ENCODE data around the gene DAD1.

DNA sequence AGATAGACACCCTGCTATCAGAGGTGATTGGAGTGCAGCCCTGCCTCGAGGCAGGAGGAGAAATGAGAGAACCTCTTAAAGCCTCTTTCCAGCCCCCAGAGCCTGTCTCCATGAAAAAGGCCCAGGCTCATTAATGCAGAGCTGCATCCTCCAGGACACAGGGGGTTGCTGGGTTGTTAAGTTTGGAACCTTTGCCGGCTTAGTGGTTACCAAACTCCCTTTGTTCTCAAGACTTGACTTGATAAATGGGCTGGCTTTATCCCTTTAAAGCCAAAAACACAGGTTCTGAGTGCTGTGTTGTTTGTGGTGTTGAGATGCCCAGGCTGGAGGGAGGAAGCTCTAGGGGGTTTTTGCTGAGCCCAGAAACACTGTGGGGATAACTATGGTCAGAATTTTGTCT lies 71.0 kb downstream of the DAD1 start:
- TF ChIP-seq, protein P1, sequence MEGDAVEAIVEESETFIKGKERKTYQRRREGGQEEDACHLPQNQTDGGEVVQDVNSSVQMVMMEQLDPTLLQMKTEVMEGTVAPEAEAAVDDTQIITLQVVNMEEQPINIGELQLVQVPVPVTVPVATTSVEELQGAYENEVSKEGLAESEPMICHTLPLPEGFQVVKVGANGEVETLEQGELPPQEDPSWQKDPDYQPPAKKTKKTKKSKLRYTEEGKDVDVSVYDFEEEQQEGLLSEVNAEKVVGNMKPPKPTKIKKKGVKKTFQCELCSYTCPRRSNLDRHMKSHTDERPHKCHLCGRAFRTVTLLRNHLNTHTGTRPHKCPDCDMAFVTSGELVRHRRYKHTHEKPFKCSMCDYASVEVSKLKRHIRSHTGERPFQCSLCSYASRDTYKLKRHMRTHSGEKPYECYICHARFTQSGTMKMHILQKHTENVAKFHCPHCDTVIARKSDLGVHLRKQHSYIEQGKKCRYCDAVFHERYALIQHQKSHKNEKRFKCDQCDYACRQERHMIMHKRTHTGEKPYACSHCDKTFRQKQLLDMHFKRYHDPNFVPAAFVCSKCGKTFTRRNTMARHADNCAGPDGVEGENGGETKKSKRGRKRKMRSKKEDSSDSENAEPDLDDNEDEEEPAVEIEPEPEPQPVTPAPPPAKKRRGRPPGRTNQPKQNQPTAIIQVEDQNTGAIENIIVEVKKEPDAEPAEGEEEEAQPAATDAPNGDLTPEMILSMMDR (IDR thresholded peaks at IDR 0.05), result no peak
- TF ChIP-seq POLR2AphosphoS5 (IDR thresholded peaks at IDR 0.05) (no peak), EP300 (IDR thresholded peaks at IDR 0.05) (no peak)

Measured in sigmoid colon (tissue), 4 donors.